Cortex of kidney (tissue), 1 donor: Measurements from ENCODE around the gene HAND1.

Source experiments
- DNase-seq: peaks from one replicate; lab custom pipeline; 2025; lab: John Stamatoyannopoulos, UW

HAND1 gene

GRCh38 chr5:154456540-154456939 is 21.5 kb downstream of the HAND1 start:
- DNase-seq, result no peak

- DNase-seq, result no peak
These were observed 22.4 kb downstream of the HAND1 start for GRCh38 chr5:154455585-154455984.

GRCh38 chr5:154451957-154452356 is 26.1 kb downstream of the HAND1 start:
- no peak for DNase-seq

GRCh38 chr5:154449786-154450185 is 28.2 kb downstream of the HAND1 start:
- DNase-seq, result no peak

GRCh38 chr5:154447089-154447725 is 30.8 kb downstream of the HAND1 start:
- DNase-seq, result no peak

GRCh38 chr5:154446195-154447088 is 31.6 kb downstream of the HAND1 start:
- no peak for DNase-seq

- peak; percentile 17 for DNase-seq
These were observed 32.4 kb downstream of the HAND1 start, which contains the start of gene SAP30L for GRCh38 chr5:154445422-154446194. TSS of gene SAP30L (plus strand) at chr5:154445997. CDS start at chr5:154446605, 608 bp downstream.

GRCh38 chr5:154444556-154445421 is 33.2 kb downstream of the HAND1 start:
- DNase-seq, result no peak

GRCh38 chr5:154442801-154443200 is 35.2 kb downstream of the HAND1 start:
- no peak for DNase-seq

GRCh38 chr5:154440540-154440939 is 37.5 kb downstream of the HAND1 start:
- no peak for DNase-seq

- no peak for DNase-seq
These were observed 40.6 kb downstream of the HAND1 start for GRCh38 chr5:154437281-154437965.

- no peak for DNase-seq
These were observed 42.8 kb downstream of the HAND1 start for GRCh38 chr5:154435226-154435625.

GRCh38 chr5:154430961-154431630 is 46.9 kb downstream of the HAND1 start:
- DNase-seq, result no peak

GRCh38 chr5:154430466-154430865 is 47.6 kb downstream of the HAND1 start:
- DNase-seq, result no peak

- DNase-seq, result no peak
These were observed 48.7 kb downstream of the HAND1 start for GRCh38 chr5:154429341-154429740.

GRCh38 chr5:154428208-154428607 is 49.8 kb downstream of the HAND1 start:
- DNase-seq, result no peak
